HUES48 (cell line): Measurements from ENCODE around the gene ADAMTSL1.

Experiments
- H3K27ac ChIP-seq: one replicate; pipeline ENCODE4 v1.7.0; 2013; ENCODE audit warnings: low read depth, low read length, inconsistent platforms
- H3K27me3 ChIP-seq: 2 replicates; pipeline ENCODE4 v1.6.1; 2013; ENCODE audit warnings: mild to moderate bottlenecking, low read length; ENCODE audit not compliant: control insufficient read depth, insufficient read depth
- H3K36me3 ChIP-seq: 2 replicates; pipeline ENCODE4 v1.6.1; 2013; ENCODE audit warnings: low read length; ENCODE audit not compliant: control insufficient read depth, insufficient read depth
- H3K4me1 ChIP-seq: 2 replicates; pipeline ENCODE4 v1.6.1; 2013; ENCODE audit warnings: mild to moderate bottlenecking, low read length; ENCODE audit not compliant: control insufficient read depth, insufficient read depth
- H3K4me3 ChIP-seq: 2 replicates; pipeline ENCODE4 v1.5.1; 2013; ENCODE audit warnings: mild to moderate bottlenecking, low read depth, low read length
- H3K9ac ChIP-seq: 2 replicates; pipeline ENCODE4 v1.6.1; 2013; ENCODE audit warnings: mild to moderate bottlenecking, low read depth, low read length, moderate library complexity
- H3K9me3 ChIP-seq: 2 replicates; pipeline ENCODE4 v1.6.1; 2013; ENCODE audit warnings: low read length; ENCODE audit not compliant: control insufficient read depth, insufficient read depth

The ADAMTSL1 gene

GRCh38 chr9:18442629-18443491, 31.1 kb upstream of the ADAMTSL1 start:
- H3K36me3 ChIP-seq, result no peaks in the 10 kb centered on the region
- no peak overlapping the region for H3K27ac ChIP-seq
- peaks cover 11% of the 10 kb centered on the region; the same call in 1 of the 2 replicates for H3K4me1 ChIP-seq
- 0 out of 2 replicates have a peak, but pooled peaks cover 3% of the 10 kb centered on the region for H3K27me3 ChIP-seq
- no peaks in the 10 kb centered on the region for H3K9me3 ChIP-seq
- no peak overlapping the region for H3K4me3 ChIP-seq
- H3K9ac ChIP-seq, result no peak overlapping the region

DNA sequence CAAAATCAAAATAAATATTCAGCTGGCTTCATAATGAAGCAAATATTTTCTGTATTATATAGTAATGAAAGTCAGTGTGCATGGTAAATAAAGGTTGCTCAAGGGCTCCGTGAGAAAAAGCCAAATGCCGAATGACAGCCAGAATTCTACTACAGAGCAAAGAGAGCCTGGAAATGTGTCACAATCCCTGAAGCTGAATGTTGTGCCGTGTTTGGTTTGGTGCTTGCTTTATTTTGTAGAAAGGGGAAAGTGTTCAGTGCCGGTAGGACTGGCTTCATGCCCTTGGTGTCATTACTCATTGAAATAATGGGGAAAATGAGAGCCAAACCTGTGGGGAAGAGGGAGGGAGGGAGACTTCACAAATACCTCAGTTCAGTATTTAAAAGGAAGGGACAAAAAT, 26.8 kb upstream of the ADAMTSL1 start:
- no peak overlapping the region for H3K4me3 ChIP-seq
- H3K4me1 ChIP-seq, result 0 out of 2 replicates have a peak, but pooled peaks cover 4% of the 10 kb centered on the region
- no peaks in the 10 kb centered on the region for H3K9me3 ChIP-seq

DNA sequence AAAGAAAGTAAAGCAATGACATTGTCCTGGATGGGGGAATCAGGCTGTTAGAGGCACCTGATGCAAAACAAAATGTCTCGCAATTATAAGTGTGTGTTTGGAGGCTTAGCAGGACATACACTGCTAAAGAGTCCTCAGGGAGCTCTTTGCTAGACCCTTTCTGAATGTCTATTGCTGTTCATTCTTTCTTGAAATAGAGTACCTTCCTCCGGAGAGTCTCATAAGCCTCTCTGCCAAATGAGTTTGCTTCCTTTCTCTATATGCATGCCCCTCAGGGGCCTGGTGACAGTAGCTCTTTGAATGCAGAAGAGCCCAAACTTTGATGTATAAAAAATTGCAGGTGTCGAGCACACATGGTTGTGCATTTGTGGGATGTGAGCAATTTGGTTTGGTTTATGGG, 26.4 kb upstream of the ADAMTSL1 start:
- Histone ChIP-seq H3K36me3 (no peaks in the 10 kb centered on the region), H3K9ac (no peak overlapping the region), H3K27me3 (no peaks in the 10 kb centered on the region)

More for the DNA sequence above, 26.8 kb upstream of the ADAMTSL1 start:
- Histone ChIP-seq H3K27ac (no peak overlapping the region), H3K9ac (no peak overlapping the region), H3K36me3 (no peaks in the 10 kb centered on the region), H3K27me3 (no peaks in the 10 kb centered on the region)

DNA sequence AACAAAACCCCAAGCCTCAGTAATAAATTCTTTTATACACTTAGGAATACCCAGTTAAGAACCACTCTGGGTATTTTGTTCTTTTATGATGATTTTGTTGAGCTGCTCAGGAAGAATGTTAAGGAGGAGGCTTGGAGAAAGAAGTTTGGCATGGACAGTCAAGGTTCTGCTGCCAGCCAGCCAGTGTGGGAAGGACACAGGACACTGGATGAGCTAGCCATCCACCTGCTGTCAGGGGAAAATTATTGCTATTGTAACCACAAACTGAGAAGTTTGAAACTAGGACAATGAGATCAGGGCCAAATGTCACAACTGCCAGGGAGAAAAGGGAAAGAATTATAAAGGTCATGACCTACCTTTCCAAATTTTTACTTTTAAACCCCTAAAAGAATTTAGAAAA, 25.9 kb upstream of the ADAMTSL1 start:
- H3K9ac ChIP-seq, result no peak overlapping the region
- 0 out of 2 replicates have a peak, but pooled peaks cover under 1% of the 10 kb centered on the region for H3K4me1 ChIP-seq
- no peak overlapping the region for H3K27ac ChIP-seq
- no peaks in the 10 kb centered on the region for H3K9me3 ChIP-seq
- H3K36me3 ChIP-seq, result no peaks in the 10 kb centered on the region
- no peak overlapping the region for H3K4me3 ChIP-seq
- no peaks in the 10 kb centered on the region for H3K27me3 ChIP-seq

More for the DNA sequence above, 26.4 kb upstream of the ADAMTSL1 start:
- H3K9me3 ChIP-seq, result no peaks in the 10 kb centered on the region
- no peak overlapping the region for H3K4me3 ChIP-seq
- 0 out of 2 replicates have a peak, but pooled peaks cover 4% of the 10 kb centered on the region for H3K4me1 ChIP-seq
- H3K27ac ChIP-seq, result no peak overlapping the region

DNA sequence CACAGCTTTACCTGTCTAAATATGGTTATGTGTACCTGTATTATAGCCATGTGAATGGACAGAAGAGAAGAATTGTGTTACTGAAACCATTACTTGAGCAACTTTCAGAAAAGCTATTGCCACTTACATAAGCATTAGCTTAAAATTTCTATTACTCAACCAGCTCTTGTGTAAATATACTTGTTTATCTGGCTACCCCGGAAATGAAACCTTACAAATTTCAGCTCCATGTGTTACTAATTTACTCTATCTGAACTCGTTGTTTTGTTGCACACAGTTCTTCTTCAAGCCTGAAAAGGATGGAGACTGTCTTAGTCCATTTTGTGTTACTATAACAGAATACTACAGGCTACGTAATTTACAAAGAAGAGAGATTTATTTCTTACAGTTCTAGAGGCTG, 22.5 kb upstream of the ADAMTSL1 start:
- no peak overlapping the region for H3K4me3 ChIP-seq
- no peaks in the 10 kb centered on the region for H3K36me3 ChIP-seq
- H3K4me1 ChIP-seq, result no peaks in the 10 kb centered on the region
- no peaks in the 10 kb centered on the region for H3K9me3 ChIP-seq
- H3K27me3 ChIP-seq, result no peaks in the 10 kb centered on the region
- no peak overlapping the region for H3K27ac ChIP-seq
- no peak overlapping the region for H3K9ac ChIP-seq

- H3K27ac ChIP-seq, result no peak overlapping the region
- H3K27me3 ChIP-seq, result no peaks in the 10 kb centered on the region
- H3K4me3 ChIP-seq, result no peak overlapping the region
- no peaks in the 10 kb centered on the region for H3K9me3 ChIP-seq
- H3K9ac ChIP-seq, result no peak overlapping the region
- no peaks in the 10 kb centered on the region for H3K4me1 ChIP-seq
- no peaks in the 10 kb centered on the region for H3K36me3 ChIP-seq
Observed at GRCh38 chr9:18452276-18452675, 21.7 kb upstream of the ADAMTSL1 start.

DNA sequence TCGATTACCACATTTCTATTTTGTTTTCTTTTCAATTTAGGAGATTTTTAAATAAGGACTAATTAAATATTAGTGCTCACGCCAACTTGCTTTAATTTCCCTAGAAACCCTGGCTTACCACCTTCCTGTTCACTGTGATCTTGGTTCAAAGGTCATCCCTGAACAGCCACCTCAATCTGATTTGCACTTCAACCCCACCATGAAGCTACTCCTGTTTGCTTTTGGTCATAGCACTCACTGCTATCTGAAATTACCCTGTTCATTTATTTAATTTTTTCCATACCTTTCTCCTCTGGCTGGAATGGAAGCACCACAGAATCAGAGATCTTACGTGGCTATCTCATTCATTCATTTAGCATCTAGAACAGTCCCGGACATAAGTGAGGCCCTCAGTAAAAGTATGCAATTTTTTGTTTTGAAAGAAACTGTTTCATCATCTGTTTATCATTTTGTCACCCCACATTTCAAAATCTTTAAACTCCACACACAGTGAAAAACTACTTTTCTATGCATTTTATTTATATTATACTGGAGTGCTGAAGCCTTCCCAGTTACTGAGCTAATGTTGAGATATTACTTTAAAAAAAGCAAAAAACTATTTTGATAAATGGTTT, 17.2 kb upstream of the ADAMTSL1 start:
- H3K27me3 ChIP-seq, result no peaks in the 10 kb centered on the region
- H3K4me1 ChIP-seq, result no peaks in the 10 kb centered on the region
- no peaks in the 10 kb centered on the region for H3K36me3 ChIP-seq
- no peaks in the 10 kb centered on the region for H3K9me3 ChIP-seq
- no peak overlapping the region for H3K4me3 ChIP-seq
- H3K27ac ChIP-seq, result no peak overlapping the region
- H3K9ac ChIP-seq, result no peak overlapping the region

DNA sequence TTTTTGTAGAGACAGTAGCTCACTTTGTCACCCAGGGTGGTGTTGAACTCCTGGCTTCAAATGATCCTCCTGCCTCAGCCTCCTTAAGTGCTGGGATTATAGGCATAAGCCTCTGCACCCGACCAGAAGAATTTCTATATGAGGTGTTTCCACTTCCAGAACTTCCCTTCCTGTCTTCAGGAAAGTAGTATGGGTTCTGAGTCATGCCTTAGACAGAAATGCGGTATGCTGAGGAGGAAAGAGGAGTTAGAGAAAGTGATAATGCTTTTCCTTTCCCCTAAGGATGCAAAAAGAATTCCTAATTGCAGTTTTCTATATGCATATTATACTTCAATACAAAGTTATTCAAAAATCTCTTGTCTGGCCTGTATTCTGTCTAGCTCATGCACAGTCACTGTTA, 16.4 kb upstream of the ADAMTSL1 start:
- no peaks in the 10 kb centered on the region for H3K27me3 ChIP-seq
- no peaks in the 10 kb centered on the region for H3K9me3 ChIP-seq
- no peak overlapping the region for H3K9ac ChIP-seq
- H3K4me1 ChIP-seq, result no peaks in the 10 kb centered on the region
- H3K36me3 ChIP-seq, result no peaks in the 10 kb centered on the region
- H3K27ac ChIP-seq, result no peak overlapping the region
- no peak overlapping the region for H3K4me3 ChIP-seq

- Histone ChIP-seq H3K27me3 (no peaks in the 10 kb centered on the region), H3K4me1 (no peaks in the 10 kb centered on the region), H3K9me3 (no peaks in the 10 kb centered on the region), H3K9ac (no peak overlapping the region), H3K36me3 (no peaks in the 10 kb centered on the region), H3K27ac (no peak overlapping the region), H3K4me3 (no peak overlapping the region)
Observed at GRCh38 chr9:18459962-18460584, 13.9 kb upstream of the ADAMTSL1 start.

- no peak overlapping the region for H3K9ac ChIP-seq
- no peak overlapping the region for H3K27ac ChIP-seq
- H3K4me1 ChIP-seq, result no peaks in the 10 kb centered on the region
- no peaks in the 10 kb centered on the region for H3K36me3 ChIP-seq
- no peaks in the 10 kb centered on the region for H3K9me3 ChIP-seq
- no peaks in the 10 kb centered on the region for H3K27me3 ChIP-seq
- no peak overlapping the region for H3K4me3 ChIP-seq
Observed at GRCh38 chr9:18461496-18461895, 12.5 kb upstream of the ADAMTSL1 start.

DNA sequence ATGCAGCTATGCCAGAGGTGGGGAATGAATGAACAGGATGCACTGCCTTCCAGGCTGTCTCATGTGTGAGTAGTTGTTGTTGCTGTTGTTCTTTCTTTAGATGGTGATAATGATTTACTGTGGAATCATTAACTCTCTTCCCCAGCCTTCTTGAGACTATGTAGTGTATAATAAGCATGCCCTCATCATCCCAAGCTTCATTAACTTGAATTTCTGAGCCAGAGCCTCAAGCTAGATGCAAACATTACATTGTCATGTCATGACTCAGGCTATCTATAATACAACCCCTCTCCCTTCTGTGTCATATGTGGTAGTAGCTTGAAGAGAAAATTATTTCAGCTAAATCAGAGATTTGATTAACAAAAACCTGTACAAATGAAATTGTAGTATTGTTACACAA, 10.0 kb upstream of the ADAMTSL1 start:
- Histone ChIP-seq H3K4me3 (no peak overlapping the region), H3K9me3 (no peaks in the 10 kb centered on the region), H3K27me3 (no peaks in the 10 kb centered on the region), H3K36me3 (no peaks in the 10 kb centered on the region), H3K27ac (no peak overlapping the region), H3K9ac (no peak overlapping the region), H3K4me1 (no peaks in the 10 kb centered on the region)
